HG02970 (cell line): Measurements from ENCODE around the gene ODAD4.

Experiments used
- ATAC-seq: cut with Tn5 transposase; IDR thresholded peaks from one replicate; pipeline ENCODE4 v1.9.1; 2021; ENCODE audit warnings: mild to moderate bottlenecking, moderate library complexity, moderate number of reproducible peaks; ENCODE audit not compliant: unreplicated experiment, low FRiP score

ODAD4 gene

GRCh38 chr17:41930009-41930832 is at the start of gene ODAD4:
ODAD4 (plus strand) TSS chr17:41930617; CDS start chr17:41930724, 107 bp downstream.
- ATAC-seq: peak; percentile 88

GRCh38 chr17:41882756-41883155 is 47.7 kb upstream of the ODAD4 start:
- ATAC-seq: no peak

GRCh38 chr17:41885733-41886132 is 44.7 kb upstream of the ODAD4 start:
- no peak for ATAC-seq

GRCh38 chr17:41888332-41888965 is 42.0 kb upstream of the ODAD4 start:
- no peak for ATAC-seq

GRCh38 chr17:41891135-41892020 is 39.0 kb upstream of the ODAD4 start:
- no peak for ATAC-seq

GRCh38 chr17:41892021-41892376 is 38.4 kb upstream of the ODAD4 start:
- no peak for ATAC-seq

GRCh38 chr17:41893384-41893783 is 37.0 kb upstream of the ODAD4 start:
- ATAC-seq: no peak

- ATAC-seq: no peak
These were observed 35.6 kb upstream of the ODAD4 start for GRCh38 chr17:41894791-41895331.

- no peak for ATAC-seq
These were observed 34.8 kb upstream of the ODAD4 start for GRCh38 chr17:41895617-41896016.

GRCh38 chr17:41896726-41897125 is 33.7 kb upstream of the ODAD4 start:
- no peak for ATAC-seq

- ATAC-seq: no peak
These were observed 28.8 kb upstream of the ODAD4 start for GRCh38 chr17:41901646-41902045.

GRCh38 chr17:41904242-41904841 is 26.1 kb upstream of the ODAD4 start:
- ATAC-seq: no peak

GRCh38 chr17:41905172-41905571 is 25.2 kb upstream of the ODAD4 start:
- ATAC-seq: no peak

- no peak for ATAC-seq
These were observed 23.8 kb upstream of the ODAD4 start for GRCh38 chr17:41906465-41907184.

GRCh38 chr17:41907185-41907556 is 23.2 kb upstream of the ODAD4 start:
- ATAC-seq: no peak

- no peak for ATAC-seq
These were observed 22.5 kb upstream of the ODAD4 start for GRCh38 chr17:41907633-41908539.

- no peak for ATAC-seq
These were observed 21.3 kb upstream of the ODAD4 start for GRCh38 chr17:41909088-41909487.

GRCh38 chr17:41910701-41911391 is 19.6 kb upstream of the ODAD4 start:
- ATAC-seq: no peak
